HepG2 (cell line): ENCODE data around the gene CASP5. TPM values are rescaled to one million over a fixed set of nuclear protein-coding genes. Genes with fewer than 3 reads are reported as not detected.
A peak's percentile ranks its signal among the peaks of the same experiment; 100 is the strongest.

Experiments used
- AHR ChIP-seq: IDR thresholded peaks from 2 replicates; pipeline ENCODE4 v1.6.1; 2018; ENCODE audit warnings: missing genetic modification reagents, missing compliant biosample characterization
- ATRX ChIP-seq: sonication (generic); formaldehyde crosslinking; IDR thresholded peaks from 2 replicates; pipeline ENCODE4 v1.4.0; 2020; ENCODE audit warnings: missing genetic modification reagents, borderline replicate concordance
- ESRRA ChIP-seq: sonication (generic); formaldehyde crosslinking; IDR thresholded peaks from 2 replicates; pipeline ENCODE4 v1.5.1; 2020; ENCODE audit warnings: mild to moderate bottlenecking, low read depth, missing genetic modification reagents
- KLF13 ChIP-seq: sonication (generic); formaldehyde crosslinking; IDR thresholded peaks from 2 replicates; pipeline ENCODE4 v1.4.0; 2020; ENCODE audit warnings: mild to moderate bottlenecking, missing genetic modification reagents
- MAFK ChIP-seq, 2 experiments: IDR thresholded peaks in 1 of 2; conservative IDR thresholded peaks in 1 of 2; 2 replicates each; pipeline ENCODE4 v1.6.1; 2011; ENCODE audit warnings: improper control_type of control experiment in 2 of 2, low read length in 2 of 2
- NFKBIZ ChIP-seq: IDR thresholded peaks from 2 replicates; pipeline ENCODE4 v1.6.1; 2018; ENCODE audit warnings: missing genetic modification reagents, missing compliant biosample characterization
- ONECUT2 ChIP-seq: sonication (generic); formaldehyde crosslinking; IDR thresholded peaks from 2 replicates; pipeline ENCODE4 v1.4.0; 2020; ENCODE audit warnings: missing genetic modification reagents
- POLR2G ChIP-seq: fragments of 200-400 bp; formaldehyde crosslinking; IDR thresholded peaks from 2 replicates; pipeline ENCODE4 v1.6.1; 2018; ENCODE audit warnings: mild to moderate bottlenecking, low read depth, low read length, moderate library complexity
- REL ChIP-seq: sonication (generic); formaldehyde crosslinking; conservative IDR thresholded peaks from 2 replicates; pipeline ENCODE4 v1.8.0; 2022; ENCODE audit warnings: mild to moderate bottlenecking, missing genetic modification reagents, moderate library complexity
- RFX5 ChIP-seq: IDR thresholded peaks from 2 replicates; pipeline ENCODE4 v1.6.1; 2011; ENCODE audit warnings: low read depth, low read length, improper control_type of control experiment
- TCF7 ChIP-seq: sonication (generic); IDR thresholded peaks from 2 replicates; pipeline ENCODE4 v1.6.1; 2016; ENCODE audit warnings: antibody characterized with exemption, low read depth
- TP53 ChIP-seq: sonication (generic); formaldehyde crosslinking; conservative IDR thresholded peaks from 2 replicates; pipeline ENCODE4 v1.4.0; 2020; ENCODE audit warnings: missing genetic modification reagents
- ZMAT3 ChIP-seq: sonication (generic); formaldehyde crosslinking; conservative IDR thresholded peaks from 2 replicates; pipeline ENCODE4 v1.7.0; 2021; ENCODE audit warnings: missing genetic modification reagents
- ZNF354B ChIP-seq: sonication (generic); formaldehyde crosslinking; IDR thresholded peaks from 2 replicates; pipeline ENCODE4 v1.8.0; 2022; ENCODE audit warnings: mild to moderate bottlenecking, missing genetic modification reagents
- ZNF558 ChIP-seq: sonication (generic); formaldehyde crosslinking; IDR thresholded peaks from 2 replicates; pipeline ENCODE4 v1.9.0; 2022; ENCODE audit warnings: mild to moderate bottlenecking, missing genetic modification reagents, borderline replicate concordance
- ZSCAN30 ChIP-seq: sonication (generic); formaldehyde crosslinking; IDR thresholded peaks from 2 replicates; pipeline ENCODE4 v1.5.0; 2020; ENCODE audit warnings: mild to moderate bottlenecking, missing genetic modification reagents
- polyA plus RNA-seq, 8 experiments: library from polyadenylated mRNA; depleted of rRNA in 3 of 8; stranded (reverse) in 7 of 8; unstranded in 1 of 8; fragments of >200 nt; fragmentation: Illumina TruSeq in 4 of 8; extraction: Trizol in 4 of 8; gene quantifications; 2 replicates each; pipeline versions ENCODE4 v1.2.1 to v1.2.3, GENCODE V29; 2011 to 2016; ENCODE audit warnings: low read depth in 4 of 8, missing spikeins in 1 of 8, mixed read lengths in 1 of 8; ENCODE audit not compliant: insufficient read depth in 1 of 8
- total RNA-seq, 5 experiments: library from RNA; depleted of rRNA; stranded (reverse); fragments of >200 nt; fragmentation: Illumina TruSeq; extraction: Trizol; gene quantifications; 2 replicates each; pipeline ENCODE4 v1.2.3, GENCODE V29; 2016; ENCODE audit warnings: low read depth in 1 of 5
- TF ChIP-seq, protein P1 (sequence below): sonication (generic); formaldehyde crosslinking; conservative IDR thresholded peaks from 2 replicates; pipeline ENCODE4 v1.8.0; 2022; ENCODE audit warnings: missing genetic modification reagents
- TF ChIP-seq, protein P2 (sequence below): conservative IDR thresholded peaks from 2 replicates; pipeline ENCODE4 v1.6.1; 2018; ENCODE audit warnings: missing genetic modification reagents
- TF ChIP-seq, protein P3 (sequence below): sonication (generic); formaldehyde crosslinking; IDR thresholded peaks from 2 replicates; pipeline ENCODE4 v1.8.1; 2023; ENCODE audit warnings: mild to moderate bottlenecking, missing genetic modification reagents, borderline replicate concordance
- TF ChIP-seq, protein P4 (sequence below): sonication (generic); formaldehyde crosslinking; IDR thresholded peaks from 2 replicates; pipeline ENCODE4 v1.5.1; 2020; ENCODE audit warnings: missing genetic modification reagents, mild to moderate bottlenecking, borderline replicate concordance

The CASP5 gene
- total and polyA plus RNA-seq, 2 of the 13 experiments (the other 11 are each of a cell fraction or from before 2014, with no cell fraction given), result not detected

DNA sequence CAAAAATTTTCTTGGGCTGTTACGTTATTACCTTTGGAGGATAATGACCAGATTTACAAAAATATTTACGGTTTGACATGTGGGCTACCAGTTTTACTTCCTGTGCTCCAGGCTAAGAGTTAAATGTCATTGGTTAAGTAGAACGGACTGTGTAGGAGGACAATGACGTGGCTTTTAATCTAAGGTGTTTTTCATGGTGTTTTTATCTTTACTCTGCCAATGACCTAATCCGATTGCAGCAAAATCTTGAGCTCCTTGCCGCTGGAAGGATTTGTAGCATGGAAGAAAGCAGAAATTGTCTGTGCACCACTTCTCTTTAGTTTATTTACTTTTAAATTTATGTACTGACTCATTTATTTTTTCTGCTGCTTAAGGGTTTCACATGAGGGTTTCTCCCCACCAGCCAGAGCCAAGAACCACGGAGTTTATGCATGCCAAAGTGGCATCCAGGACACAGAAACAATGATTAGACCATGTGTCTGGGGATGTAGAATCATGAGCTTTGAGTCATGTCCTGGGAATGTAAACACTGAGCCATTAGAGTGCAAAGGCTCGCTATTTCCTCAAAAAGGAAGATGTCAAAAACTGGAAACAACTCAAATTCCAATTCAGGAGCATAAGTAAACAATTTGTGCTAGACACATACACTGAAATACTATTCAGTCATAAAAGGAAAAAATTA lies 24.1 kb upstream of the CASP5 start (continued):
- TF ChIP-seq, protein P1, sequence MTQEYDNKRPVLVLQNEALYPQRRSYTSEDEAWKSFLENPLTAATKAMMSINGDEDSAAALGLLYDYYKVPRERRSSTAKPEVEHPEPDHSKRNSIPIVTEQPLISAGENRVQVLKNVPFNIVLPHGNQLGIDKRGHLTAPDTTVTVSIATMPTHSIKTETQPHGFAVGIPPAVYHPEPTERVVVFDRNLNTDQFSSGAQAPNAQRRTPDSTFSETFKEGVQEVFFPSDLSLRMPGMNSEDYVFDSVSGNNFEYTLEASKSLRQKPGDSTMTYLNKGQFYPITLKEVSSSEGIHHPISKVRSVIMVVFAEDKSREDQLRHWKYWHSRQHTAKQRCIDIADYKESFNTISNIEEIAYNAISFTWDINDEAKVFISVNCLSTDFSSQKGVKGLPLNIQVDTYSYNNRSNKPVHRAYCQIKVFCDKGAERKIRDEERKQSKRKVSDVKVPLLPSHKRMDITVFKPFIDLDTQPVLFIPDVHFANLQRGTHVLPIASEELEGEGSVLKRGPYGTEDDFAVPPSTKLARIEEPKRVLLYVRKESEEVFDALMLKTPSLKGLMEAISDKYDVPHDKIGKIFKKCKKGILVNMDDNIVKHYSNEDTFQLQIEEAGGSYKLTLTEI (CRISPR knock-in tag), result no peak
- no peak for TF ChIP-seq ZNF354B (CRISPR knock-in tag)
- TF ChIP-seq TP53, result 0 out of 2 replicates have a peak, but pooled peaks have one; percentile 44
- TF ChIP-seq KLF13 (CRISPR knock-in tag), result no peak
- TF ChIP-seq ATRX (CRISPR knock-in tag), result no peak
- 0 out of 2 replicates have a peak, but pooled peaks have one; percentile 32 for TF ChIP-seq ONECUT2 (CRISPR knock-in tag)
- TF ChIP-seq, protein P2, sequence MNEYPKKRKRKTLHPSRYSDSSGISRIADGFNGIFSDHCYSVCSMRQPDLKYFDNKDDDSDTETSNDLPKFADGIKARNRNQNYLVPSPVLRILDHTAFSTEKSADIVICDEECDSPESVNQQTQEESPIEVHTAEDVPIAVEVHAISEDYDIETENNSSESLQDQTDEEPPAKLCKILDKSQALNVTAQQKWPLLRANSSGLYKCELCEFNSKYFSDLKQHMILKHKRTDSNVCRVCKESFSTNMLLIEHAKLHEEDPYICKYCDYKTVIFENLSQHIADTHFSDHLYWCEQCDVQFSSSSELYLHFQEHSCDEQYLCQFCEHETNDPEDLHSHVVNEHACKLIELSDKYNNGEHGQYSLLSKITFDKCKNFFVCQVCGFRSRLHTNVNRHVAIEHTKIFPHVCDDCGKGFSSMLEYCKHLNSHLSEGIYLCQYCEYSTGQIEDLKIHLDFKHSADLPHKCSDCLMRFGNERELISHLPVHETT (CRISPR knock-in tag), result peak; percentile 37; the same call in 1 of the 2 replicates
- TF ChIP-seq, protein P3, sequence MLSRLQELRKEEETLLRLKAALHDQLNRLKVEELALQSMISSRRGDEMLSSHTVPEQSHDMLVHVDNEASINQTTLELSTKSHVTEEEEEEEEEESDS (CRISPR knock-in tag), result no peak
- TF ChIP-seq, protein P4, sequence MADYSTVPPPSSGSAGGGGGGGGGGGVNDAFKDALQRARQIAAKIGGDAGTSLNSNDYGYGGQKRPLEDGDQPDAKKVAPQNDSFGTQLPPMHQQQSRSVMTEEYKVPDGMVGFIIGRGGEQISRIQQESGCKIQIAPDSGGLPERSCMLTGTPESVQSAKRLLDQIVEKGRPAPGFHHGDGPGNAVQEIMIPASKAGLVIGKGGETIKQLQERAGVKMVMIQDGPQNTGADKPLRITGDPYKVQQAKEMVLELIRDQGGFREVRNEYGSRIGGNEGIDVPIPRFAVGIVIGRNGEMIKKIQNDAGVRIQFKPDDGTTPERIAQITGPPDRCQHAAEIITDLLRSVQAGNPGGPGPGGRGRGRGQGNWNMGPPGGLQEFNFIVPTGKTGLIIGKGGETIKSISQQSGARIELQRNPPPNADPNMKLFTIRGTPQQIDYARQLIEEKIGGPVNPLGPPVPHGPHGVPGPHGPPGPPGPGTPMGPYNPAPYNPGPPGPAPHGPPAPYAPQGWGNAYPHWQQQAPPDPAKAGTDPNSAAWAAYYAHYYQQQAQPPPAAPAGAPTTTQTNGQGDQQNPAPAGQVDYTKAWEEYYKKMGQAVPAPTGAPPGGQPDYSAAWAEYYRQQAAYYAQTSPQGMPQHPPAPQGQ (CRISPR knock-in tag), result no peak
- peak; percentile 67 for TF ChIP-seq TCF7
- TF ChIP-seq ZSCAN30, result no peak
- TF ChIP-seq REL (CRISPR knock-in tag), result no peak
- no peak for TF ChIP-seq AHR
- no peak for TF ChIP-seq POLR2G
- TF ChIP-seq ZNF558 (CRISPR knock-in tag), result no peak
- peak; percentile 89 for TF ChIP-seq NFKBIZ (CRISPR knock-in tag)
- 0 out of 2 replicates have a peak, but pooled peaks have one; percentile 54 for TF ChIP-seq ZMAT3 (CRISPR knock-in tag)
- TF ChIP-seq ESRRA, result peak; percentile 29; the same call in 1 of the 2 replicates
- no peak for TF ChIP-seq RFX5
- TF ChIP-seq MAFK (conservative IDR thresholded peaks at IDR 0.05 in 1 of 2, IDR thresholded peaks at IDR 0.05 in 1 of 2; ENCODE audit: low read length in 2 of 2), result peak in 1 of 2 experiments; percentile 23; a peak in 1 of 4 replicates
